Mesothelial cell of epicardium (in vitro differentiated cells): Measurements from ENCODE around the gene MAGI1. TPM values are rescaled to one million over a fixed set of nuclear protein-coding genes. Genes with fewer than 3 reads are reported as not detected.

Experiments
- DNase-seq, 2 experiments: peaks; one replicate each; pipeline ENCODE4 v3.0.0; 2021; ENCODE audit warnings: low spot score in 2 of 2; ENCODE audit not compliant: unreplicated experiment in 2 of 2
- H3K27ac Mint-ChIP-seq: 2 replicates; pipeline ENCODE4 v1.8.0; 2021; ENCODE audit warnings: mixed read lengths
- H3K27me3 Mint-ChIP-seq: 2 replicates; pipeline ENCODE4 v1.8.0; 2021; ENCODE audit warnings: low read depth, mixed read lengths
- H3K36me3 Mint-ChIP-seq: 2 replicates; pipeline ENCODE4 v1.8.0; 2021; ENCODE audit warnings: mixed read lengths
- H3K4me1 Mint-ChIP-seq: 2 replicates; pipeline ENCODE4 v1.8.0; 2021; ENCODE audit warnings: mixed read lengths
- H3K4me3 Mint-ChIP-seq: 2 replicates; pipeline ENCODE4 v1.8.0; 2021; ENCODE audit warnings: mild to moderate bottlenecking, moderate library complexity, mixed read lengths
- H3K9me3 Mint-ChIP-seq: 2 replicates; pipeline ENCODE4 v1.8.0; 2021; ENCODE audit warnings: mixed read lengths
- CTCF ChIP-seq: fragments of 200-600 bp; sonication (generic); IDR thresholded peaks from one replicate; pipeline ENCODE4 v1.5.0; 2021; ENCODE audit warnings: antibody characterized with exemption; ENCODE audit not compliant: unreplicated experiment
- total RNA-seq: library from RNA; stranded (reverse); gene quantifications from 3 replicates; pipeline ENCODE4 v1.2.1, GENCODE V29; 2021

Gene MAGI1
- total RNA-seq, 1 donor from 2014 or later = 65.6 TPM

GRCh38 chr3:65749066-65749465 lies 289.7 kb downstream of the MAGI1 start:
- no peak for DNase-seq
- TF ChIP-seq CTCF = no peak
- Mint-ChIP-seq H3K27ac (no peak overlapping the region), H3K4me1 (peaks cover 2% of the 10 kb centered on the region), H3K9me3 (peaks cover 5% of the 10 kb centered on the region), H3K4me3 (no peak overlapping the region), H3K36me3 (no peaks in the 10 kb centered on the region), H3K27me3 (no peaks in the 10 kb centered on the region)

- no peak for DNase-seq
- Mint-ChIP-seq H3K4me1 (no peaks in the 10 kb centered on the region), H3K36me3 (no peaks in the 10 kb centered on the region), H3K4me3 (no peak overlapping the region), H3K9me3 (peaks cover 5% of the 10 kb centered on the region), H3K27me3 (no peaks in the 10 kb centered on the region), H3K27ac (no peak overlapping the region)
- TF ChIP-seq CTCF = no peak
Measured at GRCh38 chr3:65748326-65748725, 290.4 kb downstream of the MAGI1 start.

GRCh38 chr3:65746848-65747247 lies 291.9 kb downstream of the MAGI1 start:
- Mint-ChIP-seq H3K4me3 (no peak overlapping the region), H3K9me3 (no peaks in the 10 kb centered on the region), H3K27ac (no peak overlapping the region), H3K36me3 (no peaks in the 10 kb centered on the region), H3K27me3 (no peaks in the 10 kb centered on the region), H3K4me1 (no peaks in the 10 kb centered on the region)
- no peak for TF ChIP-seq CTCF
- no peak for DNase-seq

GRCh38 chr3:65745306-65745705 lies 293.4 kb downstream of the MAGI1 start:
- H3K27ac Mint-ChIP-seq = no peak overlapping the region
- TF ChIP-seq CTCF = no peak
- DNase-seq = no peak
- no peaks in the 10 kb centered on the region for H3K27me3 Mint-ChIP-seq
- no peaks in the 10 kb centered on the region for H3K9me3 Mint-ChIP-seq
- no peaks in the 10 kb centered on the region for H3K36me3 Mint-ChIP-seq
- no peaks in the 10 kb centered on the region for H3K4me1 Mint-ChIP-seq
- H3K4me3 Mint-ChIP-seq = no peak overlapping the region

- no peak for DNase-seq
- H3K4me3 Mint-ChIP-seq = no peak overlapping the region
- H3K36me3 Mint-ChIP-seq = no peaks in the 10 kb centered on the region
- H3K27ac Mint-ChIP-seq = no peak overlapping the region
- H3K9me3 Mint-ChIP-seq = no peaks in the 10 kb centered on the region
- no peak for TF ChIP-seq CTCF
- no peaks in the 10 kb centered on the region for H3K27me3 Mint-ChIP-seq
- no peaks in the 10 kb centered on the region for H3K4me1 Mint-ChIP-seq
Measured at GRCh38 chr3:65742914-65743313, 295.8 kb downstream of the MAGI1 start.

- peaks cover 2% of the 10 kb centered on the region for H3K36me3 Mint-ChIP-seq
- DNase-seq = no peak
- H3K4me3 Mint-ChIP-seq = no peak overlapping the region
- H3K4me1 Mint-ChIP-seq = no peaks in the 10 kb centered on the region
- no peak overlapping the region for H3K27ac Mint-ChIP-seq
- no peaks in the 10 kb centered on the region for H3K9me3 Mint-ChIP-seq
- no peak for TF ChIP-seq CTCF
- no peaks in the 10 kb centered on the region for H3K27me3 Mint-ChIP-seq
Measured at GRCh38 chr3:65741540-65741939, 297.2 kb downstream of the MAGI1 start.
